CD4-positive, alpha-beta T cell (primary cell): ENCODE measurements around the gene ABCC4. TPM values are rescaled to one million over a fixed set of nuclear protein-coding genes. Genes with fewer than 3 reads are reported as not detected.

Experiments
- ATAC-seq: fragments of 200-7000 bp; cut with Tn5 transposase; one replicate; pipeline ENCODE4 v1.10.0; 2022; ENCODE audit warnings: mild to moderate bottlenecking; ENCODE audit not compliant: poor library complexity
- CTCF ChIA-PET: fragments of 350-600 bp; sonication (Branson Sonifier 250); formaldehyde crosslinking; loops from one replicate; lab custom pipeline; 2021; ENCODE audit warnings: antibody characterized with exemption, inconsistent platforms; lab: Charles Lee
- POLR2A ChIA-PET: fragments of 350-600 bp; sonication (Branson Sonifier 250); formaldehyde crosslinking; loops from one replicate; lab custom pipeline; 2021; ENCODE audit warnings: antibody characterized with exemption, inconsistent platforms; lab: Charles Lee
- DNase-seq, 14 experiments: peaks; one replicate each; pipeline ENCODE4 v3.0.0-alpha.2; 2013 to 2020; ENCODE audit warnings: mixed read lengths in 2 of 14
- H3K27ac ChIP-seq, 2 donors: one replicate each; pipeline versions ENCODE4 v1.5.1 to v1.7.0; 2013; ENCODE audit warnings: low read length in 2 of 2, low read depth in 1 of 2, mild to moderate bottlenecking in 1 of 2
- H3K27me3 ChIP-seq, 2 experiments: 1 replicate in 1 of 2; 2 replicates in 1 of 2; pipeline versions ENCODE4 v1.6.1 to v1.7.0; 2013; ENCODE audit warnings: low read length in 2 of 2, control low read depth in 1 of 2, mild to moderate bottlenecking in 1 of 2, moderate library complexity in 1 of 2; ENCODE audit not compliant: insufficient read depth in 2 of 2, control insufficient read depth in 1 of 2
- H3K36me3 ChIP-seq: one replicate; pipeline ENCODE4 v1.6.1; 2013; ENCODE audit warnings: low read length, control low read depth; ENCODE audit not compliant: insufficient read depth
- H3K4me1 ChIP-seq: one replicate; pipeline ENCODE4 v1.6.1; 2013; ENCODE audit warnings: low read length, control low read depth; ENCODE audit not compliant: insufficient read depth
- H3K4me3 ChIP-seq: one replicate; pipeline ENCODE4 v1.5.1; 2013; ENCODE audit warnings: mild to moderate bottlenecking, low read length, moderate library complexity
- H3K9me3 ChIP-seq, 2 experiments: 1 replicate in 1 of 2; 2 replicates in 1 of 2; pipeline versions ENCODE4 v1.6.1 to v1.7.0; 2013; ENCODE audit warnings: low read length in 2 of 2, mild to moderate bottlenecking in 2 of 2, control low read depth in 1 of 2, moderate library complexity in 1 of 2; ENCODE audit not compliant: control insufficient read depth in 1 of 2, insufficient read depth in 1 of 2
- H3K27ac Mint-ChIP-seq: one replicate; pipeline ENCODE4 v1.8.0; 2020; ENCODE audit warnings: mixed read lengths
- H3K27me3 Mint-ChIP-seq: one replicate; pipeline ENCODE4 v1.8.0; 2021; ENCODE audit warnings: mixed read lengths
- H3K36me3 Mint-ChIP-seq: one replicate; pipeline ENCODE4 v1.8.0; 2021; ENCODE audit warnings: low read depth, mixed read lengths
- H3K4me1 Mint-ChIP-seq: one replicate; pipeline ENCODE4 v1.8.0; 2021; ENCODE audit warnings: low read depth, mixed read lengths
- H3K4me3 Mint-ChIP-seq: one replicate; pipeline ENCODE4 v1.8.0; 2020; ENCODE audit warnings: mild to moderate bottlenecking, mixed read lengths
- H3K9me3 Mint-ChIP-seq: one replicate; pipeline ENCODE4 v1.8.0; 2020; ENCODE audit warnings: mixed read lengths
- intact Hi-C, 2 experiments: fragments of 100-400 bp; cut with DNase I in 1 of 2; cut with micrococcal nuclease in 1 of 2; formaldehyde crosslinking; loops; one replicate each; pipeline versions ENCODE4 v1.15.1 to v1.9.0; 2023 to 2025; cut with DNase I, micrococcal nuclease
- total RNA-seq, 174 experiments: library from RNA in 2 of 174; stranded (reverse) in 2 of 174; gene quantifications; one replicate each; pipeline ENCODE4 v1.2.3 and lab custom pipeline; 2021 to 2026
- TF ChIP-seq, protein P1 (sequence below): fragments of 200-600 bp; IDR thresholded peaks from one replicate; pipeline ENCODE4 v1.8.0; 2022; ENCODE audit warnings: antibody characterized with exemption, mild to moderate bottlenecking

Gene ABCC4
- total RNA-seq, 2 experiments from 2014 or later: 4.0 to 4.4 TPM

DNA sequence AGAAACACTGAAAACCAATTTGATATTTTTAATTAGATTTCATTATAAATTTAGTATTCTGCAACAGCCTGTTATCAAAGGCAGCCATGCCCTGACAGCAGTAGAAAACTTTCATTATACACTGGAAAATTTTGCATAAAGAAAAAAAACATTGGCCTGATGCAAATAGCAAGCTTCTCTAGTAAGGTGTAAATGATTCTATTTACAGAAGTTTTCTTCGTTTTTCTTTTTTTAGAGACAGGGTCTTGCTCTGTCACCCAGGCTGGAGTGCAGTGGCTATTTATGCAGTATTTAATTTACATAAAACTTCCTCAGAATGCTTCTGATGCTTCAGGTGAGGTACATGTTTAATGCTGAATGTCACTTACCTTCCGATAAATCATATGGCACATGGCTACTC is 67.0 kb downstream of the ABCC4 start:
- Histone ChIP-seq H3K4me3 (no peak overlapping the region), H3K27ac (no peak overlapping the region), H3K36me3 (no peaks in the 10 kb centered on the region), H3K27me3 (no peaks in the 10 kb centered on the region), H3K4me1 (no peaks in the 10 kb centered on the region), H3K9me3 (no peaks in the 10 kb centered on the region)
- Mint-ChIP-seq H3K4me1 (peaks cover 4% of the 10 kb centered on the region), H3K36me3 (peaks cover 22% of the 10 kb centered on the region), H3K27me3 (no peaks in the 10 kb centered on the region), H3K27ac (no peak overlapping the region), H3K9me3 (no peaks in the 10 kb centered on the region), H3K4me3 (no peak overlapping the region)
- DNase-seq: no peak
- ChIA-PET CTCF (no interaction called here), POLR2A (no interaction called here)
- intact Hi-C loops: no loop called here
- TF ChIP-seq, protein P1, sequence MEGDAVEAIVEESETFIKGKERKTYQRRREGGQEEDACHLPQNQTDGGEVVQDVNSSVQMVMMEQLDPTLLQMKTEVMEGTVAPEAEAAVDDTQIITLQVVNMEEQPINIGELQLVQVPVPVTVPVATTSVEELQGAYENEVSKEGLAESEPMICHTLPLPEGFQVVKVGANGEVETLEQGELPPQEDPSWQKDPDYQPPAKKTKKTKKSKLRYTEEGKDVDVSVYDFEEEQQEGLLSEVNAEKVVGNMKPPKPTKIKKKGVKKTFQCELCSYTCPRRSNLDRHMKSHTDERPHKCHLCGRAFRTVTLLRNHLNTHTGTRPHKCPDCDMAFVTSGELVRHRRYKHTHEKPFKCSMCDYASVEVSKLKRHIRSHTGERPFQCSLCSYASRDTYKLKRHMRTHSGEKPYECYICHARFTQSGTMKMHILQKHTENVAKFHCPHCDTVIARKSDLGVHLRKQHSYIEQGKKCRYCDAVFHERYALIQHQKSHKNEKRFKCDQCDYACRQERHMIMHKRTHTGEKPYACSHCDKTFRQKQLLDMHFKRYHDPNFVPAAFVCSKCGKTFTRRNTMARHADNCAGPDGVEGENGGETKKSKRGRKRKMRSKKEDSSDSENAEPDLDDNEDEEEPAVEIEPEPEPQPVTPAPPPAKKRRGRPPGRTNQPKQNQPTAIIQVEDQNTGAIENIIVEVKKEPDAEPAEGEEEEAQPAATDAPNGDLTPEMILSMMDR: no peak
- no peak for ATAC-seq

DNA sequence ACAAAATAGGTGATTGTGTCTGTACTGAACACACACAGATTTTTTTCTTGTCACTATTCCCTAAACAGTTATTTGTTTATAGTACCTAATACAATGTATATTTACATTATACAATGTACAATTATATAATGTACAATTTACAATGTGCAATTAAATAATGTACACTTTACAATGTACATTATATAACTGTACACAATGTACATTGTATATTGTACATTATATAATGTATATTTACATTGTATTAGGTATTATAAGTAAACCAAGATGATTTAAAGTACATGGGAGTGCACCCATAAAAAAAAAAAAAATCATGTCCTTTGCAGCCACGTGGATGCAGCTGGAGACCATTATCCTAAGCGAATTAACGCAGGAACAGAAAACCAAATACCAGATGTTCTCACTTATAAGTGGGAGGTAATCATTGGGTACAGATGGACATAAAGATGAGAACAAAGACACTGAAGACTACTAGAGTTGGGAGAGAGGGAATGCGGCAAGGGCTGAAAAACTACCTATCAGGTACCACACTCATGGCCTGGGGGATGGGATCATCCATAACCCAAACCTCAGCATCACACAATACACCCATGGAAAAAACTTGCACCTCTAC is 68.1 kb downstream of the ABCC4 start:
- Histone ChIP-seq H3K27ac (no peak overlapping the region), H3K4me3 (no peak overlapping the region), H3K36me3 (no peaks in the 10 kb centered on the region), H3K9me3 (no peaks in the 10 kb centered on the region), H3K4me1 (no peaks in the 10 kb centered on the region), H3K27me3 (no peaks in the 10 kb centered on the region)
- peaks cover 4% of the 10 kb centered on the region for H3K4me1 Mint-ChIP-seq
- POLR2A ChIA-PET: no interaction called here
- H3K27ac Mint-ChIP-seq: no peak overlapping the region
- ATAC-seq: no peak
- no peak for DNase-seq
- CTCF ChIA-PET: no interaction called here
- H3K27me3 Mint-ChIP-seq: no peaks in the 10 kb centered on the region
- TF ChIP-seq, protein P1: no peak
- H3K9me3 Mint-ChIP-seq: no peaks in the 10 kb centered on the region
- no peak overlapping the region for H3K4me3 Mint-ChIP-seq
- peaks cover 22% of the 10 kb centered on the region for H3K36me3 Mint-ChIP-seq
- intact Hi-C loops: no loop called here

DNA sequence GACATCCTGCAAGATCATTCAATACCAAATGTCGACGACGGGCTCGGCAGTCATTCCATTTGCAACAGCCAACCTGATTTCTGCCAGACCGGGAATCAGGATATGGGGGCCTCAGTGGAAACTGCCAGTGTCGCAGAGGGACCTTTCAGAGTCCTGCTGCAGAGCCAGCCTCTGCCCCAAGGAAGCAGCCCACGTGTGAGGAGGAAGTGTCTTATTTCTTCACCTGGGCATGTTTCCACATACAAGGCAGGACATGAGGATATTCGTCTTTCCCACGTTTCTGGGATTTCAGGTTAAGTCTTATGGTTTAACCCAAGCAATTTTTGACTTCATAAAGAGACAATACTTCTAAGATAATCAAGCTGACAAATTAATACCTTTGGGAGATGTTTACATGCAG is 69.9 kb downstream of the ABCC4 start:
- intact Hi-C loops: no loop called here
- peaks cover 15% of the 10 kb centered on the region for H3K36me3 Mint-ChIP-seq
- H3K9me3 ChIP-seq: no peaks in the 10 kb centered on the region
- CTCF ChIA-PET: no interaction called here
- H3K4me3 Mint-ChIP-seq: no peak overlapping the region
- no peaks in the 10 kb centered on the region for H3K27me3 Mint-ChIP-seq
- no peak overlapping the region for H3K27ac ChIP-seq
- H3K4me1 Mint-ChIP-seq: peaks cover 11% of the 10 kb centered on the region
- H3K36me3 ChIP-seq: no peaks in the 10 kb centered on the region
- POLR2A ChIA-PET: no interaction called here
- ATAC-seq (no peak), DNase-seq (no peak)
- H3K27ac Mint-ChIP-seq: no peak overlapping the region
- H3K4me1 ChIP-seq: no peaks in the 10 kb centered on the region
- no peaks in the 10 kb centered on the region for H3K27me3 ChIP-seq
- no peak overlapping the region for H3K4me3 ChIP-seq
- no peaks in the 10 kb centered on the region for H3K9me3 Mint-ChIP-seq
- TF ChIP-seq, protein P1: no peak
